Mesenchymal stem cell (in vitro differentiated cells and primary cell): Measurements from ENCODE around the gene ARL4C.

ENCODE experiments used
- DNase-seq: peaks from one replicate; pipeline ENCODE4 v3.0.0-alpha.2; 2013
- H2AFZ ChIP-seq: one replicate; pipeline ENCODE4 v1.6.1; 2013; ENCODE audit warnings: low read depth, mild to moderate bottlenecking, control low read depth, inconsistent platforms, low read length, moderate library complexity
- H2AK5ac ChIP-seq: 2 replicates; pipeline ENCODE4 v1.6.1; 2013; ENCODE audit warnings: low read length, moderate library complexity, mild to moderate bottlenecking, inconsistent platforms; ENCODE audit not compliant: severe bottlenecking
- H2BK120ac ChIP-seq: one replicate; pipeline ENCODE4 v1.6.1; 2013; ENCODE audit warnings: low read depth, mild to moderate bottlenecking, inconsistent platforms, low read length, moderate library complexity
- H2BK12ac ChIP-seq, 2 experiments: one replicate each; pipeline ENCODE4 v1.6.1; 2013; ENCODE audit warnings: inconsistent platforms in 2 of 2, low read length in 2 of 2, mild to moderate bottlenecking in 2 of 2, moderate library complexity in 2 of 2, control low read depth in 1 of 2
- H2BK15ac ChIP-seq: one replicate; pipeline ENCODE4 v1.6.1; 2013; ENCODE audit warnings: mild to moderate bottlenecking, low read depth, inconsistent platforms; ENCODE audit not compliant: poor library complexity, severe bottlenecking
- H2BK5ac ChIP-seq: 2 replicates; pipeline ENCODE4 v1.6.1; 2013; ENCODE audit warnings: low read depth, mild to moderate bottlenecking, low read length, control low read depth, inconsistent platforms; ENCODE audit not compliant: poor library complexity, severe bottlenecking
- H3K14ac ChIP-seq, 2 experiments: one replicate each; pipeline ENCODE4 v1.6.1; 2013; ENCODE audit warnings: inconsistent platforms in 2 of 2, low read length in 2 of 2, control low read depth in 1 of 2, mild to moderate bottlenecking in 1 of 2, moderate library complexity in 1 of 2
- H3K18ac ChIP-seq, 2 experiments: one replicate each; pipeline ENCODE4 v1.6.1; 2013; ENCODE audit warnings: inconsistent platforms in 2 of 2, low read length in 2 of 2, control low read depth in 1 of 2, low read depth in 1 of 2, mild to moderate bottlenecking in 1 of 2
- H3K23ac ChIP-seq, 2 experiments: one replicate each; pipeline ENCODE4 v1.6.1; 2013; ENCODE audit warnings: inconsistent platforms in 2 of 2, low read length in 2 of 2, mild to moderate bottlenecking in 2 of 2, moderate library complexity in 2 of 2, control low read depth in 1 of 2
- H3K27ac ChIP-seq: 2 replicates; pipeline ENCODE4 v1.5.1; 2013; ENCODE audit warnings: mild to moderate bottlenecking, moderate library complexity, low read length, control low read depth, inconsistent platforms; ENCODE audit not compliant: poor library complexity, severe bottlenecking
- H3K27me3 ChIP-seq, 2 experiments: 2 replicates each; pipeline versions ENCODE4 v1.6.1 to v1.7.0; 2013; ENCODE audit warnings: low read length in 2 of 2, mild to moderate bottlenecking in 2 of 2, moderate library complexity in 2 of 2, control low read depth in 1 of 2, inconsistent platforms in 1 of 2; ENCODE audit not compliant: control insufficient read depth in 1 of 2, insufficient read depth in 1 of 2
- H3K36me3 ChIP-seq, 2 experiments: 2 replicates each; pipeline versions ENCODE4 v1.6.1 to v1.7.0; 2013; ENCODE audit warnings: low read length in 2 of 2, control low read depth in 1 of 2, inconsistent platforms in 1 of 2, low read depth in 1 of 2, mild to moderate bottlenecking in 1 of 2; ENCODE audit not compliant: insufficient read depth in 2 of 2, control insufficient read depth in 1 of 2
- H3K4ac ChIP-seq, 2 experiments: one replicate each; pipeline ENCODE4 v1.6.1; 2013; ENCODE audit warnings: inconsistent platforms in 2 of 2, low read length in 2 of 2, mild to moderate bottlenecking in 2 of 2, moderate library complexity in 2 of 2, control low read depth in 1 of 2, low read depth in 1 of 2
- H3K4me1 ChIP-seq: 2 replicates; pipeline ENCODE4 v1.6.1; 2013; ENCODE audit warnings: low read depth, low read length, control low read depth; ENCODE audit not compliant: control insufficient read depth, insufficient read depth
- H3K4me2 ChIP-seq: 2 replicates; pipeline ENCODE4 v1.6.1; 2013; ENCODE audit warnings: low read length, mild to moderate bottlenecking, inconsistent platforms; ENCODE audit not compliant: poor library complexity, severe bottlenecking
- H3K4me3 ChIP-seq, 2 experiments: 2 replicates each; pipeline versions ENCODE4 v1.5.1 to v1.7.0; 2013; ENCODE audit warnings: low read length in 2 of 2, mild to moderate bottlenecking in 2 of 2, control low read depth in 1 of 2, low read depth in 1 of 2; ENCODE audit not compliant: insufficient read depth in 1 of 2
- H3K79me1 ChIP-seq: replicated peaks from 2 replicates; pipeline ENCODE4 v1.6.1; 2013; ENCODE audit warnings: mild to moderate bottlenecking, control low read depth, low read length, inconsistent platforms; ENCODE audit not compliant: poor library complexity, severe bottlenecking
- H3K9ac ChIP-seq: 2 replicates; pipeline ENCODE4 v1.7.0; 2013; ENCODE audit warnings: mild to moderate bottlenecking, low read length, moderate library complexity
- H3K9me3 ChIP-seq: 2 replicates; pipeline ENCODE4 v1.7.0; 2013; ENCODE audit warnings: mild to moderate bottlenecking, low read length; ENCODE audit not compliant: control insufficient read depth
- H4K8ac ChIP-seq: one replicate; pipeline ENCODE4 v1.6.1; 2013; ENCODE audit warnings: inconsistent platforms, mild to moderate bottlenecking, low read length, moderate library complexity
- H4K91ac ChIP-seq: one replicate; pipeline ENCODE4 v1.6.1; 2013; ENCODE audit warnings: mild to moderate bottlenecking, low read length, inconsistent platforms
- WGBS: methylation state at CpG from one replicate; pipeline ENCODE4 v1.1.7; 2013; ENCODE audit warnings: mixed read lengths; 5-methylcytosine and 5-hydroxymethylcytosine counted together

The ARL4C gene

GRCh38 chr2:234479465-234479864 lies 17.4 kb downstream of the ARL4C start:
- Histone ChIP-seq H3K27me3 (no peaks in the 10 kb centered on the region), H3K36me3 (peaks cover 0 to 5% of the 10 kb centered on the region in 2 experiments), H4K8ac (no peak overlapping the region), H2BK12ac (no peak overlapping the region), H3K9ac (no peak overlapping the region), H3K79me1 (no peaks in the 10 kb centered on the region), H2BK15ac (no peak overlapping the region), H2AK5ac (no peak overlapping the region), H3K4me3 (no peak overlapping the region), H4K91ac (no peak overlapping the region), H3K23ac (no peak overlapping the region), H2BK5ac (no peak overlapping the region), H3K4ac (no peak overlapping the region), H3K4me2 (no peak overlapping the region), H3K18ac (no peak overlapping the region), H3K4me1 (no peaks in the 10 kb centered on the region), H3K14ac (no peak overlapping the region), H2BK120ac (no peak overlapping the region), H3K27ac (no peak overlapping the region), H3K9me3 (no peaks in the 10 kb centered on the region), H2AFZ (no peak overlapping the region)
- WGBS = 93% methylated on average over 9 of the region's 9 CpGs
- no peak for DNase-seq

- Histone ChIP-seq H2BK15ac (no peak overlapping the region), H3K9me3 (no peaks in the 10 kb centered on the region), H3K27me3 (no peaks in the 10 kb centered on the region), H3K4me3 (no peak overlapping the region), H2BK5ac (no peak overlapping the region), H3K23ac (no peak overlapping the region), H2AFZ (no peak overlapping the region), H3K18ac (no peak overlapping the region), H3K14ac (no peak overlapping the region), H3K9ac (no peak overlapping the region), H3K4me1 (no peaks in the 10 kb centered on the region), H4K91ac (no peak overlapping the region), H3K4me2 (no peak overlapping the region), H2BK12ac (no peak overlapping the region), H3K27ac (no peak overlapping the region), H3K36me3 (peaks cover 0 to 5% of the 10 kb centered on the region in 2 experiments), H4K8ac (no peak overlapping the region), H2AK5ac (peak overlapping the region; percentile 55), H3K79me1 (no peaks in the 10 kb centered on the region), H3K4ac (no peak overlapping the region), H2BK120ac (no peak overlapping the region)
- DNase-seq = no peak
- WGBS = 88% methylated on average over 2 of the region's 4 CpGs
Measured at GRCh38 chr2:234478121-234478858, 18.6 kb downstream of the ARL4C start.

- no peaks in the 10 kb centered on the region for H3K9me3 ChIP-seq
- no peak overlapping the region for H3K4me2 ChIP-seq
- no peak overlapping the region for H3K18ac ChIP-seq
- no peak overlapping the region for H4K91ac ChIP-seq
- no peaks in the 10 kb centered on the region for H3K27me3 ChIP-seq
- no peak overlapping the region for H2AK5ac ChIP-seq
- H3K4ac ChIP-seq = no peak overlapping the region
- WGBS = 91% methylated on average over 7 of the region's 7 CpGs
- no peaks in the 10 kb centered on the region for H3K79me1 ChIP-seq
- no peak overlapping the region for H2AFZ ChIP-seq
- H3K23ac ChIP-seq = no peak overlapping the region
- no peak overlapping the region for H4K8ac ChIP-seq
- H3K4me1 ChIP-seq = no peaks in the 10 kb centered on the region
- no peak overlapping the region for H2BK12ac ChIP-seq
- H2BK120ac ChIP-seq = no peak overlapping the region
- H3K27ac ChIP-seq = no peak overlapping the region
- no peak overlapping the region for H3K14ac ChIP-seq
- H2BK5ac ChIP-seq = no peak overlapping the region
- no peak for DNase-seq
- H3K4me3 ChIP-seq = no peak overlapping the region
- H3K36me3 ChIP-seq = peaks cover 0 to 5% of the 10 kb centered on the region in 2 experiments
- no peak overlapping the region for H2BK15ac ChIP-seq
- no peak overlapping the region for H3K9ac ChIP-seq
Measured at GRCh38 chr2:234476766-234477165, 20.1 kb downstream of the ARL4C start.

GRCh38 chr2:234474654-234475053 lies 22.2 kb downstream of the ARL4C start:
- Histone ChIP-seq H4K8ac (no peak overlapping the region), H2BK12ac (no peak overlapping the region), H2BK120ac (no peak overlapping the region), H3K4me2 (no peak overlapping the region), H3K14ac (no peak overlapping the region), H2BK15ac (no peak overlapping the region), H3K4ac (no peak overlapping the region), H3K18ac (no peak overlapping the region), H2AK5ac (no peak overlapping the region), H3K79me1 (no peaks in the 10 kb centered on the region), H2AFZ (no peak overlapping the region), H3K9me3 (no peaks in the 10 kb centered on the region), H3K4me1 (no peaks in the 10 kb centered on the region), H3K4me3 (no peak overlapping the region), H3K23ac (no peak overlapping the region), H3K36me3 (peaks cover 0 to 5% of the 10 kb centered on the region in 2 experiments), H2BK5ac (no peak overlapping the region), H3K27ac (no peak overlapping the region), H3K27me3 (no peaks in the 10 kb centered on the region), H4K91ac (no peak overlapping the region), H3K9ac (no peak overlapping the region)
- whole genome bisulfite sequencing = 96% methylated on average over 3 of the region's 3 CpGs
- no peak for DNase-seq
